ENCODE data around the gene SIRPB2.

- TF ChIP-seq CTCF (IDR thresholded peaks at IDR 0.05) (no peak), POLR2A (IDR thresholded peaks at IDR 0.05) (no peak)
These were observed 44.7 kb downstream of the SIRPB2 start for GRCh38 chr20:1446536-1446935.
